H1 (cell line): ENCODE measurements around the gene CD244.

Source experiments
- ATF2 ChIP-seq: IDR thresholded peaks from 2 replicates; pipeline ENCODE4 v1.6.1; 2012; ENCODE audit warnings: low read length, inconsistent platforms
- CEBPB ChIP-seq: IDR thresholded peaks from 2 replicates; pipeline ENCODE4 v1.6.1; 2012; ENCODE audit warnings: low read depth, low read length
- CTCF ChIP-seq, 3 experiments: IDR thresholded peaks; 1 replicate in 2 of 3; 2 replicates in 1 of 3; pipeline versions ENCODE4 v1.5.1 to v1.6.1; 2011; ENCODE audit warnings: low read length in 3 of 3, mild to moderate bottlenecking in 3 of 3, inconsistent platforms in 2 of 3, low read depth in 1 of 3, moderate library complexity in 1 of 3; ENCODE audit not compliant: insufficient read depth in 1 of 3; ENCODE audit errors: control extremely low read depth in 1 of 3
- EGR1 ChIP-seq: IDR thresholded peaks from 2 replicates; pipeline ENCODE4 v1.6.1; 2011; ENCODE audit warnings: low read depth, low read length, borderline replicate concordance
- FOSL1 ChIP-seq: IDR thresholded peaks from 2 replicates; pipeline ENCODE4 v1.6.1; 2011; ENCODE audit warnings: mild to moderate bottlenecking, low read depth, low read length, moderate library complexity; ENCODE audit not compliant: insufficient read depth
- JUN ChIP-seq: IDR thresholded peaks from 2 replicates; pipeline ENCODE4 v1.6.1; 2011; ENCODE audit warnings: low read depth, mild to moderate bottlenecking, improper control_type of control experiment, low read length
- JUND ChIP-seq: IDR thresholded peaks from 2 replicates; pipeline ENCODE4 v1.6.1; 2011; ENCODE audit warnings: mild to moderate bottlenecking, improper control_type of control experiment, low read length
- POLR2A ChIP-seq, 2 experiments: IDR thresholded peaks; 1 replicate in 1 of 2; 2 replicates in 1 of 2; pipeline ENCODE4 v1.6.1; 2011; ENCODE audit warnings: low read depth in 2 of 2, low read length in 2 of 2, mild to moderate bottlenecking in 2 of 2; ENCODE audit errors: control extremely low read depth in 1 of 2
- RBBP5 ChIP-seq: IDR thresholded peaks from 2 replicates; pipeline ENCODE4 v1.7.1; 2012; ENCODE audit warnings: low read depth, mild to moderate bottlenecking, inconsistent platforms, low read length, moderate library complexity, borderline replicate concordance
- RFX5 ChIP-seq: IDR thresholded peaks from 2 replicates; pipeline ENCODE4 v1.6.1; 2011; ENCODE audit warnings: low read depth, low read length, improper control_type of control experiment, borderline replicate concordance
- RNF2 ChIP-seq: fragments of 200-900, 300-1000 bp; sonication (generic); IDR thresholded peaks from 2 replicates; pipeline ENCODE4 v1.7.1; 2016; ENCODE audit warnings: borderline replicate concordance, low read depth, mild to moderate bottlenecking, antibody characterized with exemption, low read length; ENCODE audit not compliant: poor library complexity, severe bottlenecking; ENCODE audit errors: missing control alignments
- SP4 ChIP-seq: IDR thresholded peaks from 2 replicates; pipeline ENCODE4 v1.6.1; 2012; ENCODE audit warnings: low read length, inconsistent platforms
- TAF7 ChIP-seq: optimal IDR thresholded peaks from 2 replicates; pipeline ENCODE3; 2011; ENCODE audit warnings: low read depth, mild to moderate bottlenecking, inconsistent platforms, low read length, moderate library complexity, borderline replicate concordance
- TF ChIP-seq, protein P1 (sequence below): IDR thresholded peaks from 2 replicates; pipeline ENCODE4 v1.6.1; 2012; ENCODE audit warnings: inconsistent platforms

GRCh38 chr1:160841079-160841478, 21.6 kb downstream of the CD244 start:
- TF ChIP-seq CEBPB (no peak), CTCF (IDR thresholded peaks at IDR 0.05; ENCODE audit: control extremely low read depth in 1 of 3, insufficient read depth in 1 of 3, low read depth in 1 of 3, low read length in 3 of 3) (no peak), RFX5 (no peak), EGR1 (no peak), TAF7 (no peak), JUN (no peak), POLR2A (IDR thresholded peaks at IDR 0.05; ENCODE audit: control extremely low read depth in 1 of 2, low read depth in 2 of 2, low read length in 2 of 2) (no peak), SP4 (no peak), RBBP5 (no peak), ATF2 (no peak), JUND (no peak), FOSL1 (no peak), RNF2 (no peak)
- TF ChIP-seq, protein P1, sequence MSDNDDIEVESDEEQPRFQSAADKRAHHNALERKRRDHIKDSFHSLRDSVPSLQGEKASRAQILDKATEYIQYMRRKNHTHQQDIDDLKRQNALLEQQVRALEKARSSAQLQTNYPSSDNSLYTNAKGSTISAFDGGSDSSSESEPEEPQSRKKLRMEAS = no peak
